HG03442 (cell line): ENCODE results near the gene TMCO4.
"Not testable (repeated sequence)": the region's sequence is repeated elsewhere in the genome, so short reads cannot be mapped to it uniquely, and the experiment has no call there.

Experiments used
- ATAC-seq: cut with Tn5 transposase; IDR thresholded peaks from one replicate; pipeline ENCODE4 v1.9.1; 2021; ENCODE audit warnings: mild to moderate bottlenecking, moderate library complexity; ENCODE audit not compliant: unreplicated experiment

TMCO4 gene

DNA sequence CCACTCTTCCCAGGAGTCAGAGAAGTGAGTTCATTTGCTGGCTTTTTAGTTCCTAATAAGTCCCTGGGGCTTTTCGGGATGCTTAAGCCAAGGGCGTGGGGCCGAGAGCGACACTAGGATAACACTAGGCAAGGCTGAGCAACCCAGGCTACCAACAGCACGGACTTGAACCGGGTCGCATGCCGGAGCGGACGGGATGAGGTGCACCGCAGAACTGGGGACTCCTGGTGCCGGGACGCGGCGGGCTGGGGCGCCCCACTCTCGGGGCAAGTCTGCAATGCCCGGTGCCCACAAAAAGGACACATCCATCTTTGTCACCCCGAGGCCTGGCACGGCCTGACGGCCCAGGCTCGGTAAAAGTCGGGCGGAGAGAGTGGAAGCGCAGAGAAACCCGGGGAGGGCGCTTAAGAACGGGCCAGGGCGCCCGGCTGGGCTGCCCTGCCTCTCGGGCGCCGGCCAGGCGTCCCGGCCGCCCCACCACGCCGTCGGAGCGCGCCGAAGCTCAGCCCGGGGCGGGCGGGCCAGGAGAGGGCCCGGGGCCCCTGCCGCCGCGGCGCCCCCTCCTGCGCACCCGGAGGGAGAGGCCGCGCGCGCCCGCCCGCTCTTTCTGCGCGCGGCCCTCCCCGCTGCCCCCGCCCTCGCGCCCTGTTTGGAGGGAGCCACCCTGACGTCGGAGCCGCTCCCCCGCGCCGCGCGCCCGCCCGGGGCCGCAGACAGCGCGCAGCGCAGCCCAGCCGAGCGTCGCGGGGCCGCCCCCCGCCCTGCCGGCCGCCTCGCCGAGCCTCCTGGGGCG, 155.9 kb downstream of the TMCO4 start, which contains the start of gene NBL1:
NBL1 (plus strand) TSS at position 710 of the 793 bp plus-strand sequence. CDS start 10,720 bp downstream, outside the sequence.
- ATAC-seq: no peak

DNA sequence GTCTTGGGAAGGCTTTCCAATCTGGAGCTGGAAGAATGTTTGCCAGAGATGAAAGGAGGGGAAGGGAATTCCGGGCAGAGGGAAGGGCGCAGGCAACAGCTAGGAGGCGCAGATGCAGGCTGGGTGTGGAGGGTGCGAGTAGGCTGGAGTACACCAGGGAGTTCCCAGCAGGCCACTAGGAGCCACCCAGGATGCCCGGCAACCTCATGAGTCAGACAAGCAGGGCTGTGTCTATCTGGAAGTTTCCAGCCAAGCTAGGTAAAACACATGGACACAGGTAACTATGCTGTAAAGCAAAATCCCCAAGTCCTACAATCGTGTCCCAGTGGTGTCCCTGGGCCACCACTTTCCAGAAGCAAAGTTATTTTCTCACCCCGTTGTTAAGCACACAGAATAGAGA, 156.6 kb downstream of the TMCO4 start:
- no peak for ATAC-seq

DNA sequence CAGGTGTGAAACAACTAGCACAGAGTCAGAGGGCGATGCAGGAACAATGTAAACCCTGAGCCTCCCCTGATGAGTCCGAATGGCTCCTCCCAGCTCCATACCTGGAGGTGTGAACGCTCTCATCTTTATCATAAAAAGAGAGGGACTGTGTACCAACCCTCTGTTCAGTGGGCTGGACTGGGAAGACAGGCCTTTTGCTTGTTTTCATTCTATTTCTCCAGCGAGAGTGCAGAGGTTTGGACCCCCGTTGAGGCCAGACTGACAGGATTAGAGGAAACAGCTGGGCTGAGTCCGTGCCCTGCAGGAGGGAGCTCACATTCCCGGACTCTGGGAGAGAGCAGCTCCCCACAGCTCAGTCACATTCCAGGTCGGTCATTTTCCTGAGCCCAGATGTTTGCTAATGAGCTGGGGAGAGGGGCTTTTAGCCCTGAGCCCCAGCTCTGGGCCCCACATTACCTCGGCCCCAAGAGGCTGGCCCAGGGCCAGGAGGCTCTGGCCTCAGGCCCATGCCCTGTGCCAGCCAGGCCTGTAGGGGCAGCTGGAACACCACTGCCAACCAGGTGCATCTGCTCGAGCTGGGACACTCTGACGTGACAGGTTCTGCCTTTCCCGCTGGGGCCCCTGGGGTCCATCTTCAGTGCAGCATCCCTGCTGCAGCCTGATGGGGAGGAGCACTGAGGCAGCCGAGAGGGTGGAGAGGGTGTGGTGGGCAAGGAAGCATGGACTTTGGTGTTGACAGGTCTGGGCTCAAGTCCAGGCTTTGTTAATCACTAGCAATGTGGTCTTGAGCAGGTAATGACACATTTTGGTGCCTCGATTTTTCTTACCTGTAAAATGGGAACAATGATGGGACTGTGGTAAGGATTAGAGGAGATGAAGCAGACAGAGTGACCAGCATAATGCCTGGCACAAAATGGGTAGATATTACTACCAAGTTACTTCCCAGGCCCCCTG, 159.1 kb downstream of the TMCO4 start:
- no peak for ATAC-seq

DNA sequence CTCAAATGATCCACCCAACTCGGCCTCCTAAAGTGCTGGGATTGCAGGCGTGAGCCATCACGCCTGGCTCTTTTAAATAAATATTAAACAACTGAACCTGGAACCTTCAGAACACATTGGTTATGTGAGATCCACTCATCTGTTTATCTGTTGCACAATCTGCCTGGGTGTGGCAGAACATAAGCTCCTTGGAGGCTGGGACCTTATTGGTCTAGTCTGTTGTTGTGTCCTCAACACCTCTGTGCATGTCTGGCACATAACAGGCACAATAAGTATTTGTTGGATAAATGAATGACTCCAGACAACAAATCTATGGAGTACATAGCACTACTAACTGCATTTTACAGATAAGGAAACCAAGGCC, 159.7 kb downstream of the TMCO4 start:
- no peak for ATAC-seq

DNA sequence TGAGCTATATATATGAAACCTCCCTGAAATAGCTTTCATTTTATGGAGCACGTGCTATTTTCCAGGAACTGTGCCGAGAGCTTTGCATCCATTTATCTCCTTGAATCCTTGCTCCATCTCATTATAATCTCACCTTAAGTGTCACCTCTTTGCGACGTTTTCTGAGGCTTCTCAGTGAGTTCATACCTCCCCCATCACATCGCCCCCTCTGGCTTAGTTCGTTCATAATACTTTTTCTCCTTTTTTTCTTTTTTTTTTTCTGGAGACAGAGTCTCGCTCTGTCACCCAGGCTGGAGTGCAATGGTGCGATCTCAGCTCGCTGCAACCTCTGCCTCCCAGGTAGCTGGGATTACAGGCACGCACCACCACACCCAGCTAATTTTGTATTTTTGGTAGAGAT, 160.5 kb downstream of the TMCO4 start:
- not testable (repeated sequence) for ATAC-seq

DNA sequence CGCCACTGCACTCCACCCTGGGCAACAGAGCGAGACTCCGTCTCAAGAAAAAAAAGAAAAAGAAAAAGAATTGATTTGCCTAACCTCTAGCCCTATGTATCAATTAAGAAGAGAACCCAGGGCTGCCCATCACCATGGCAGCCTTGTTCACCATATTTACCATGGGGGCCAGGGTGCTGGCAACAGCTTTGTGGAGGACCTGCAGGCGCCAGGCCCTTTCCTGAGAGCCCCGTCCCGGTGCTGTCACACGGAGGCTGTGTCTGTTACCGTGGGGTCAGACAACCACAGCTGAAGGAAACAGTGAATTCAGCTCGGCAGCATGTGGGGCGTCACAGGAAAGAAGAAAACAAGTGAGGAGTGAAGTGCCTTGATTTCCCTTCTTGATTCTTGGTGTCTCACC, 162.1 kb downstream of the TMCO4 start:
- ATAC-seq: no peak

DNA sequence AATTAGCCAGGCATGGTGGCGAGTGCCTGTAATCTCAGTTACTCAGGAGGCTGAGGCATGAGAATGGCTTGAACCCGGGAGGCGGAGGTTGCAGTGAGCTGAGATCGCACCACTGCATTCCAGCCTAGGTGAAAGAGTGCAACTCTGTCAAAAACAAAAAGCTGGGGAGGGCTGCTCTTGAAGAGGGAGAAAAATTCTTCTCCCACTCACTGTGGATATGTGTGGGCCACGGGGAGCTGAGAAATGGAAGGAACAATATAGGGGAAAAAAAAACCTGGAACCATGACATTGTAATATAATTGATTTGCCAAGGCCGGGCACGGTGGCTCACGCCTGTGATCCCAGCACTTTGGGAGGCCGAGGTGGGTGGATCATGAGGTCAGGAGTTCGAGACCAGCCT, 163.0 kb downstream of the TMCO4 start:
- not testable (repeated sequence) for ATAC-seq

DNA sequence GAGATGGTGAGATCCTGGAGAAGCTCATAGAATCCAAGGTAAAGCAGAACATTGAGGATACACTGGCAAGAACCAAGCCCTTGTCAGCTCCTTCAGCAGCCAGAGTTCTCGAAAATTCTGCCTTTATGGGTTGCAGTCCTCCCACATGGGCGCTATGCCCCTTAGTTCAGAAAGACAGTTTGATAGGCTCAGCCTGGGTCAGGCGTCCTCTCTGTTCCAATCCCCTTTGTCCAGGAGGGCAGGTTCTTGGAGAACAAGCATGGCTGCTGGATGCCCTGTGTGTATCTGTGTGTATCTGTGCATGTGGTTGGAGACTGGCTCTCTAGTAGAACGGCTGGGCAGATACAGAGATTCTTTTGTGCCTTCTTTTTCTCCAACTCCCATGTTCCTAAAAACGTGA, 163.7 kb downstream of the TMCO4 start:
- ATAC-seq: no peak

DNA sequence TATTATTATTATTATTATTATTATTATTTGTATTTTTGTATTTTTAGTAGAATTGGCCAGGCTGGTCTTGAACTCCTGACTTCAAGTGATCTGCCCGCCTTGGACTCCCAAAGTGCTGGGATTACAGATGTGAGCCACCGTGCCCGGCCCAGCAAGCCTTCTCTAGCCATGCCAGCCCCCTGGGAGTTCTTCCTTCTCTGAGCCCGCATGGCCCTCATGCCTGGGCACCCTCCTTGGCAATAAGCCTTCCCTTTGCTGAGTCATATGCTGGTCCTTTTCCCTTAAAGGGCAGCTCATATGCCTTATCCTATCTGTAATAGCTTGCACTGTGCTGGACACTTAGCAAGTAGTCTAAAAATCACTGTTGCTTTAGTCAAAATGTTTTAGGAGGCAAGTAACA, 164.1 kb downstream of the TMCO4 start:
- no peak for ATAC-seq

DNA sequence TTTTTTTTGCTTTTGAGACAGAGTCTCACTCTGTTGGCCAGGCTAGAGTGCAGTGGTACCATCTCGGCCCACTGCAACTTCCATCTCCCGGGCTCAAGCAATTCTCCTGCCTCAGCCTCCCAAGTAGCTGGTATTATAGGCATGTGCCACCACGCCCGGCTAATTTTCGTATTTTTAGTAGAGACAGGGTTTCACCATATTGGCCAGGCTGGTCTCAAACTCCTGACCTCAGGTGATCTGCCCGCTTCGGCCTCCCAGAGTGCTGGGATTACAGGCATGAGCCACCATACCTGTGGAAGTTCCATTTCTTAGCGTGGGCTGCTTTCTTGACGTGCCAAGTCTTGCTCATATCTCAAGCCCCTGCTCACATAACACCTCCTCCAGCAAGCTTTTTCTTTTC, 164.7 kb downstream of the TMCO4 start:
- not testable (repeated sequence) for ATAC-seq

DNA sequence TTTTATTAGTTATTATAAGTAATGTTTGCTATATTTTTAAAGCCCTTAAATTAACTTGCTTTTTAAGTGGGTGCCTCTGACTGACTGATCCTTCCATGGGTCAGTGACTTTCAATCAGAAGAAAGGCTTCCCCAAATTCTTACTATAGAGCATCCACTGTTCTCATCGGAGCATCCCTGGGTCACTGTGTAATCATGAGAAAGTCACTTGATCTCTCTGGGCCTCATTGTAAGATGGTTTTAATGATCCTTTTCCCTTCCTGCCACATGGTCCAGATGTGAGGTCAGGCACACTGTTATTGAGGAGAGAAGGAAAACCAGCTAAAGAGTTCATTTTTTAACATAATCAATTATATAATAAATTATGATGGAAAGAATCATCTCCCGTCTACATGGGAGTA, 166.6 kb downstream of the TMCO4 start:
- ATAC-seq: no peak
